Activated T-cell treated with anti-CD3 and anti-CD28 coated beads, Interleukin-2, amount 50 U/mL, for 72 hours (primary cell): Measurements from ENCODE around the gene POLD1. TPM values are rescaled to one million over a fixed set of nuclear protein-coding genes. Genes with fewer than 3 reads are reported as not detected.

ENCODE experiments used
- ATAC-seq, 2 donors: fragments of 150-1000 bp; cut with Tn5 transposase; replicated peaks in 1 of 2; 2 replicates each; pipeline ENCODE4 v1.10.0; 2021; ENCODE audit warnings: moderate library complexity in 2 of 2, mild to moderate bottlenecking in 1 of 2
- DNase-seq, 2 donors: peaks; one replicate each; pipeline ENCODE4 v3.0.0; 2021 to 2022; ENCODE audit warnings: mixed read lengths in 1 of 2
- H3K27ac Mint-ChIP-seq: one replicate; pipeline ENCODE4 v1.8.0; 2022; ENCODE audit warnings: mild to moderate bottlenecking, moderate library complexity, mixed read lengths
- H3K27me3 Mint-ChIP-seq: one replicate; pipeline ENCODE4 v1.8.0; 2022; ENCODE audit warnings: low read depth, mixed read lengths
- H3K36me3 Mint-ChIP-seq, 2 donors: one replicate each; pipeline ENCODE4 v1.8.0; 2022; ENCODE audit warnings: mixed read lengths in 2 of 2, mild to moderate bottlenecking in 1 of 2; ENCODE audit not compliant: insufficient read depth in 2 of 2
- H3K4me1 Mint-ChIP-seq: one replicate; pipeline ENCODE4 v1.8.0; 2022; ENCODE audit warnings: low read depth, mixed read lengths
- H3K4me3 Mint-ChIP-seq, 2 donors: one replicate each; pipeline ENCODE4 v1.8.0; 2022; ENCODE audit warnings: mild to moderate bottlenecking in 2 of 2, mixed read lengths in 2 of 2, moderate library complexity in 2 of 2
- H3K9me3 Mint-ChIP-seq, 2 donors: one replicate each; pipeline ENCODE4 v1.8.0; 2022; ENCODE audit warnings: mixed read lengths in 2 of 2
- total RNA-seq, 2 donors: library from RNA; stranded (reverse); gene quantifications; one replicate each; pipeline ENCODE4 v1.2.3, GENCODE V29; 2022

POLD1 gene
- total RNA-seq, 2 donors from 2014 or later = 133 to 162 TPM

- H3K9me3 Mint-ChIP-seq = no peaks in the 10 kb centered on the region
Measured at GRCh38 chr19:50465986-50466705, 82.0 kb downstream of the POLD1 start.

GRCh38 chr19:50466706-50467039, 82.5 kb downstream of the POLD1 start:
- no peaks in the 10 kb centered on the region for H3K27me3 Mint-ChIP-seq

More at GRCh38 chr19:50465986-50466705, 82.0 kb downstream of the POLD1 start:
- H3K4me3 Mint-ChIP-seq = no peak overlapping the region
- no peaks in the 10 kb centered on the region for H3K36me3 Mint-ChIP-seq
- no peak for ATAC-seq
- H3K4me1 Mint-ChIP-seq = peaks cover 4% of the 10 kb centered on the region
- DNase-seq = no peak
- no peak overlapping the region for H3K27ac Mint-ChIP-seq
- H3K27me3 Mint-ChIP-seq = no peaks in the 10 kb centered on the region

GRCh38 chr19:50467566-50467965, 83.4 kb downstream of the POLD1 start:
- H3K4me3 Mint-ChIP-seq = no peak overlapping the region
- DNase-seq (no peak), ATAC-seq (no peak)
- H3K4me1 Mint-ChIP-seq = no peaks in the 10 kb centered on the region
- no peaks in the 10 kb centered on the region for H3K36me3 Mint-ChIP-seq
- no peaks in the 10 kb centered on the region for H3K27me3 Mint-ChIP-seq
- H3K27ac Mint-ChIP-seq = no peak overlapping the region
- H3K9me3 Mint-ChIP-seq = no peaks in the 10 kb centered on the region

More at GRCh38 chr19:50466706-50467039, 82.5 kb downstream of the POLD1 start:
- Mint-ChIP-seq H3K4me3 (no peak overlapping the region), H3K36me3 (no peaks in the 10 kb centered on the region), H3K27ac (no peak overlapping the region), H3K4me1 (no peaks in the 10 kb centered on the region), H3K9me3 (no peaks in the 10 kb centered on the region)
- ATAC-seq (no peak), DNase-seq (no peak)

Other genes with a start within 250 kb of the POLD1 start
- not detected for gene IZUMO2, start 221.1 kb upstream of the POLD1 start, total RNA-seq
- gene MYH14, start 180.7 kb upstream of the POLD1 start, total RNA-seq = not detected
- gene KCNC3, start 55.0 kb upstream of the POLD1 start, total RNA-seq = 1 to 10 TPM; 5.2 to 8.3 TPM
- 10 to 100 TPM; 43.2 to 53.3 TPM for gene NAPSA, start 18.7 kb upstream of the POLD1 start, total RNA-seq
- 10 to 100 TPM; 68.2 to 80.1 TPM for gene NR1H2, start 7.9 kb upstream of the POLD1 start, total RNA-seq
- 1 to 10 TPM; 1.6 to 2.1 TPM for gene SPIB, start 34.6 kb downstream of the POLD1 start, total RNA-seq
- gene MYBPC2, start 48.5 kb downstream of the POLD1 start, total RNA-seq = 1 to 10 TPM in 1 of 2 donors, under 1 TPM in 1; 0.86 to 1.3 TPM
- 10 to 100 TPM; 26.6 to 33.9 TPM for gene EMC10, start 92.2 kb downstream of the POLD1 start, total RNA-seq
- under 1 TPM in 1 of 2 donors, not detected in 1; 0.76 TPM for gene GARIN5A, start 92.5 kb downstream of the POLD1 start, total RNA-seq
- gene JOSD2, start 126.8 kb downstream of the POLD1 start, total RNA-seq = 10 to 100 TPM; 27.6 to 34.0 TPM
- not detected for gene ASPDH, start 129.6 kb downstream of the POLD1 start, total RNA-seq
- under 1 TPM in 1 of 2 donors, not detected in 1; 0.58 TPM for gene LRRC4B, start 184.1 kb downstream of the POLD1 start, total RNA-seq